Measurements from ENCODE around the gene TTPAL. TPM values are rescaled to one million over a fixed set of nuclear protein-coding genes. Genes with fewer than 3 reads are reported as not detected.

Gene TTPAL
- total and polyA plus RNA-seq, 9 of the 15 experiments (the other 6 are each of a cell fraction or from before 2014, with no cell fraction given) = 1.1 to 7.0 (median 2.6) TPM

GRCh38 chr20:44479643-44480042, 4.0 kb downstream of the TTPAL start:
- H3K9me1 ChIP-seq (ENCODE audit: control insufficient read depth, insufficient read depth, low read length) = no peaks in the 10 kb centered on the region
- ATAC-seq (no peak), DNase-seq (ENCODE audit: extremely low read depth in 1 of 4, low spot score in 3 of 4) (no peak), FAIRE-seq (no peak)
- no peak overlapping the region for H3K27ac ChIP-seq (ENCODE audit: extremely low read depth, low read depth, low read length)
- ChIA-PET POLR2A (interaction anchor here (1.0 kb wide), 1 partner anchor 16 kb away, joined by 3 read pairs; no protein-coding TSS in a partner anchor), CTCF (ENCODE audit: low intra/inter-chr PET ratio) (no interaction called here)
- H4K20me1 ChIP-seq (replicated peaks; ENCODE audit: control insufficient read depth, insufficient read depth, low read length) = no peaks in the 10 kb centered on the region
- no peaks in the 10 kb centered on the region for H3K9me3 ChIP-seq (replicated peaks; ENCODE audit: control insufficient read depth, insufficient read depth, low read depth, low read length)
- TF ChIP-seq POLR2AphosphoS2 (IDR thresholded peaks at IDR 0.05; ENCODE audit: low read length) = no peak
- TF ChIP-seq, protein P1, sequence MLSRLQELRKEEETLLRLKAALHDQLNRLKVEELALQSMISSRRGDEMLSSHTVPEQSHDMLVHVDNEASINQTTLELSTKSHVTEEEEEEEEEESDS (CRISPR knock-in tag; IDR thresholded peaks at IDR 0.05) = no peak
- no peak for TF ChIP-seq ZNF232 (CRISPR knock-in tag; IDR thresholded peaks at IDR 0.05)
- TF ChIP-seq ZNF644 (tag; IDR thresholded peaks at IDR 0.05; ENCODE audit: low read depth) = no peak
- no peak for TF ChIP-seq TFAM (CRISPR knock-in tag; conservative IDR thresholded peaks at IDR 0.05)
- TF ChIP-seq NONO (IDR thresholded peaks at IDR 0.05; ENCODE audit: low read depth in 2 of 2, low read length in 1 of 2) = no peak
- H3K27me3 ChIP-seq (ENCODE audit: control insufficient read depth in 2 of 2, insufficient read depth in 2 of 2, low read length in 2 of 2) = no peaks in the 10 kb centered on the region; a peak in 1 of 5 replicates
- no peak overlapping the region for H3K4me3 ChIP-seq
- H3K79me2 ChIP-seq (ENCODE audit: control insufficient read depth, insufficient read depth, low read length) = peaks cover 14% of the 10 kb centered on the region; the same call in 1 of the 3 replicates
- intact Hi-C loops (cut with micrococcal nuclease) (no loop called here), in situ Hi-C loops (cut with MboI) (no loop called here)
- no peak overlapping the region for H3K4me2 ChIP-seq (ENCODE audit: insufficient read depth, low read length)
- H3K9ac ChIP-seq (ENCODE audit: insufficient read depth in 1 of 2, low read depth in 2 of 2, low read length in 2 of 2) = no peak overlapping the region
- no peak overlapping the region for H2AFZ ChIP-seq (ENCODE audit: low read depth, low read length)
- 78% methylated on average over 5 of the region's 5 CpGs for WGBS (ENCODE audit: insufficient coverage, low coverage, missing lambda C conversion rate)
- H3K36me3 ChIP-seq (ENCODE audit: control insufficient read depth, insufficient read depth, low read length) = peaks cover 30% of the 10 kb centered on the region; the same call in 2 of the 3 replicates
- peaks cover 17 to 22% of the 10 kb centered on the region in 2 experiments; a peak in 4 of 5 replicates for H3K4me1 ChIP-seq (replicated peaks in 1 of 2; ENCODE audit: control insufficient read depth in 2 of 2, insufficient read depth in 2 of 2, low read length in 2 of 2)
- BruUV-seq (replicated peaks) = no TSS peak

All from K562 (cell line).